ENCODE data around the gene ZNF214. TPM values are rescaled to one million over a fixed set of nuclear protein-coding genes. Genes with fewer than 3 reads are reported as not detected.

Gene ZNF214
- polyA plus RNA-seq (2013), result 1.2 TPM

DNA sequence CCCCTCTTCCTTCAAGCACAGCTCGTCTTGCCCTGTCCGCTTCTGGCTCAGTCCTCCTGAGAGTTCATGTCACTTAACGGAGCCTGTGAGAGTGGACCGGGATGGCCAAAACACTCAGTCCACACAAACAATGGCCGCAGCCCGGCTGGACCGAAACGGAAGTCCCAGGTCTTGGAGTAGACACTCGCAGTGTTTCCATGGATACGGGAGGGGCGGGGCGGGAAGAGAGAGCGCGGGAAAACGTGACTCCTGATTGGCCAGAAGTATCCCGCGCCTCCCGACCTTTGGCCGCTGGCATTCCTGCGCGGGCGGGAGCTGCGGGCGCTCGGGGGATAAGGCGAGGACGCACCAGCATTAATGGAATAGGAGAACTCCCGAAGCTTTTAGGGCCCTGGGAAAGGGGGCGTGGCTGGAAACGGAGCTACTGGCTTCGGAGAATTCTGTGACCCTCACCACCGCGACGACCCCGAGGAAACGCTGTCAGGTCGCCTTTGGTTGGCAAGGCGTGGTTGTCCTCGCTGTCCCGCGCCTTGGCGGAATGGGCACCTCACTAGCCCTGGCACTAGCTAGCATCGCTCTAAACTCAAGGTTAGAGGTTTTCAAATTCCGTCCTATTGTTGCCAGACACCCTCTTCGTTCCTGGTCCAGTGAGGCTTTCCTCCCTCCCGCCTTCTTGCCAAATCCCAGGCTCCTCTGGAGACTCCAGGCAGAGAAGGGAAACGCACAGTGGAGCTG is at the start of gene ZNF214, which contains the start of gene NLRP14:
TSS of gene ZNF214 (minus strand) at position 164 of the 735 bp plus-strand sequence. CDS start 17,511 bp downstream, outside the sequence.
TSS of gene NLRP14 (plus strand) at position 297 of the 735 bp plus-strand sequence. CDS start 18,108 bp downstream, outside the sequence.
- H3K27ac ChIP-seq (ENCODE audit: insufficient read depth in 1 of 2, low read depth in 1 of 2, low read length in 2 of 2, poor library complexity in 1 of 2, severe bottlenecking in 2 of 2), result no peak within 1 kb of the TSS
- POLR2A ChIA-PET, result no interaction called here

GRCh38 chr11:7062534-7062933 is 42.4 kb upstream of the ZNF214 start:
- Histone ChIP-seq H3K4me1 (ENCODE audit: control extremely low read depth in 1 of 4, control insufficient read depth in 4 of 4, insufficient read depth in 4 of 4, low read length in 3 of 4) (no peaks in the 10 kb centered on the region), H3K27me3 (replicated peaks in 2 of 5; ENCODE audit: control insufficient read depth in 4 of 5, insufficient read depth in 5 of 5, low read length in 4 of 5) (no peaks in the 10 kb centered on the region), H3K9me3 (ENCODE audit: control extremely low read depth in 1 of 5, control insufficient read depth in 4 of 5, insufficient read depth in 2 of 5, low read depth in 1 of 5, low read length in 4 of 5) (no peaks in the 10 kb centered on the region), H3K4me3 (ENCODE audit: control insufficient read depth in 1 of 7, extremely low read depth in 1 of 7, insufficient read depth in 4 of 7, low read depth in 2 of 7, low read length in 6 of 7) (no peak overlapping the region), H3K27ac (ENCODE audit: insufficient read depth in 1 of 2, low read depth in 1 of 2, low read length in 2 of 2, poor library complexity in 1 of 2, severe bottlenecking in 2 of 2) (no peak overlapping the region), H3K36me3 (ENCODE audit: control insufficient read depth in 4 of 4, insufficient read depth in 4 of 4, low read length in 3 of 4) (no peaks in the 10 kb centered on the region)
- DNase-seq, result no peak
- ChIA-PET POLR2A (no interaction called here), CTCF (no interaction called here)
- WGBS (ENCODE audit: insufficient coverage), result no CpG with 5 or more reads among the region's 2 CpGs

More for the DNA sequence above, at the start of gene ZNF214, which contains the start of gene NLRP14:
- WGBS (ENCODE audit: insufficient coverage), result 4% methylated on average over 43 of the region's 47 CpGs
- peak; percentile 31 to 53 (median 48) for DNase-seq
- Histone ChIP-seq H3K9me3 (ENCODE audit: control extremely low read depth in 1 of 5, control insufficient read depth in 4 of 5, insufficient read depth in 2 of 5, low read depth in 1 of 5, low read length in 4 of 5) (peaks cover 0 to 3% (median 0%) of the 10 kb centered on the region in 5 experiments), H3K4me3 (ENCODE audit: control insufficient read depth in 1 of 7, extremely low read depth in 1 of 7, insufficient read depth in 4 of 7, low read depth in 2 of 7, low read length in 6 of 7) (peak within 1 kb of the TSS in 6 of 7 experiments; percentile 65 to 92 (median 72)), H3K27me3 (replicated peaks in 2 of 5; ENCODE audit: control insufficient read depth in 4 of 5, insufficient read depth in 5 of 5, low read length in 4 of 5) (peaks cover 0 to 8% (median 0%) of the 10 kb centered on the region in 5 experiments), H3K36me3 (ENCODE audit: control insufficient read depth in 4 of 4, insufficient read depth in 4 of 4, low read length in 3 of 4) (no peaks in the 10 kb centered on the region), H3K4me1 (ENCODE audit: control extremely low read depth in 1 of 4, control insufficient read depth in 4 of 4, insufficient read depth in 4 of 4, low read length in 3 of 4) (peaks cover 2 to 17% (median 10%) of the 10 kb centered on the region in 4 experiments)
- CTCF ChIA-PET, result no interaction called here

DNA sequence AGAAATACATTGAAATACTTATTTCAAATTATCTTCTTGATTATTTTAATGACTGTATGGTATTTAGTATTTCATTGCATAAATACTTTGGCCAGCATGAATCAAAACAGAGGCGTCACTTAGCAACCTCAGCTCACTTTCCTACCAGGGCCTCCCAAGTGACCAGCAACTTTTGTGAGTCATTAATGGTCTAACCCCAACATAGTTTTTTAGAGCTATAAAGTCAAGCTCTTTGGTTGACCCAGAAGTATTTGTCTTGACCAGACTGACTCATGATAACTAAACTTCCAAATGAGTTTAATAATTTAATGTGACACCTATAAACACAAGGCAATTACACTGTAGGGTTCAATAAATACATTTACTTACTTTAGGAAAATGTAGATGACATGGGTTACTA is 40.7 kb upstream of the ZNF214 start:
- H3K27ac ChIP-seq (ENCODE audit: insufficient read depth in 1 of 2, low read depth in 1 of 2, low read length in 2 of 2, poor library complexity in 1 of 2, severe bottlenecking in 2 of 2), result no peak overlapping the region
- no peak overlapping the region for H3K4me3 ChIP-seq (ENCODE audit: control insufficient read depth in 1 of 7, extremely low read depth in 1 of 7, insufficient read depth in 4 of 7, low read depth in 2 of 7, low read length in 6 of 7)
- no CpG with 5 or more reads among the region's 1 CpG for WGBS (ENCODE audit: insufficient coverage)
- H3K9me3 ChIP-seq (ENCODE audit: control extremely low read depth in 1 of 5, control insufficient read depth in 4 of 5, insufficient read depth in 2 of 5, low read depth in 1 of 5, low read length in 4 of 5), result no peaks in the 10 kb centered on the region
- H3K27me3 ChIP-seq (replicated peaks in 2 of 5; ENCODE audit: control insufficient read depth in 4 of 5, insufficient read depth in 5 of 5, low read length in 4 of 5), result no peaks in the 10 kb centered on the region
- H3K36me3 ChIP-seq (ENCODE audit: control insufficient read depth in 4 of 4, insufficient read depth in 4 of 4, low read length in 3 of 4), result no peaks in the 10 kb centered on the region
- ChIA-PET POLR2A (no interaction called here), CTCF (interaction anchor here (0.8 kb wide), 1 partner anchor 332 kb away, joined by 3 read pairs; no protein-coding TSS in a partner anchor)
- H3K4me1 ChIP-seq (ENCODE audit: control extremely low read depth in 1 of 4, control insufficient read depth in 4 of 4, insufficient read depth in 4 of 4, low read length in 3 of 4), result no peaks in the 10 kb centered on the region
- no peak for DNase-seq

GRCh38 chr11:7057641-7058040 is 37.5 kb upstream of the ZNF214 start:
- WGBS (ENCODE audit: insufficient coverage), result 90% methylated on average over 1 of the region's 2 CpGs
- no peak overlapping the region for H3K27ac ChIP-seq (ENCODE audit: insufficient read depth in 1 of 2, low read depth in 1 of 2, low read length in 2 of 2, poor library complexity in 1 of 2, severe bottlenecking in 2 of 2)

DNA sequence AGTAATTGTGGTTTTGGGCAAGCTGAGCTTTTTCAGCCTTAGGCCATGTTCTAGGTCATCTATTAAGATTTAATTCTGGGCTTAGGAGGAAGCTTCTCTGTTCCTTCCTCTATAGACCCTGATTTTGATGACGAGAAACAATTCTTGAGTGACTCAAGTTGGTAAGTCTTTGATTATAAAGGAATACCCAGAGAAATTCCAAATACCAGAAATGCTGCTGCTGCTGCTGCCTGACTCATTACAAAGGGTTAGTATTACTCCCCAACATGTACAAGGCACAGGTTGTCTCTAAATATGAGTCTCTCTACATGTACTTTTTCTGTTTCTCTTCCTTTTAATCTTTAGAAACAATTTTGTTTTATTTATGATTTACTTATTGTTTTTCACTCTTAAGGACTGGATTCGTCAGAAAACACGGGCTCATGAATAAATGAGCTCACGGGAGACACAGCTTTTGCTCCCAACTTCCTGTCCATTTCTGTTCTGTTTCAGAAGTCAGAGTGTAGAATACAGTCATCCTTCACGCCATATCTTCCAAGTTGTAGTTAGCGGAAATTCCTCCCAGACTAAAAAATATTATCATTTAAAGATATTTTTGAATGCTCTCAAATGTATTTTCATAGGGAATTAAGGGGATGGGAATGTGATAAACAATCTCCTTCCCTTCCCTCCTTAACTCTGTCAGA is 36.8 kb upstream of the ZNF214 start:
- Histone ChIP-seq H3K9me3 (ENCODE audit: control extremely low read depth in 1 of 5, control insufficient read depth in 4 of 5, insufficient read depth in 2 of 5, low read depth in 1 of 5, low read length in 4 of 5) (no peaks in the 10 kb centered on the region), H3K36me3 (ENCODE audit: control insufficient read depth in 4 of 4, insufficient read depth in 4 of 4, low read length in 3 of 4) (no peaks in the 10 kb centered on the region), H3K27ac (ENCODE audit: insufficient read depth in 1 of 2, low read depth in 1 of 2, low read length in 2 of 2, poor library complexity in 1 of 2, severe bottlenecking in 2 of 2) (no peak overlapping the region), H3K27me3 (replicated peaks in 2 of 5; ENCODE audit: control insufficient read depth in 4 of 5, insufficient read depth in 5 of 5, low read length in 4 of 5) (no peaks in the 10 kb centered on the region), H3K4me1 (ENCODE audit: control extremely low read depth in 1 of 4, control insufficient read depth in 4 of 4, insufficient read depth in 4 of 4, low read length in 3 of 4) (no peaks in the 10 kb centered on the region), H3K4me3 (ENCODE audit: control insufficient read depth in 1 of 7, extremely low read depth in 1 of 7, insufficient read depth in 4 of 7, low read depth in 2 of 7, low read length in 6 of 7) (no peak overlapping the region)
- POLR2A ChIA-PET, result no interaction called here
- 100% methylated on average over 2 of the region's 6 CpGs for WGBS (ENCODE audit: insufficient coverage)
- CTCF ChIA-PET, result interaction anchor here (1.0 kb wide), 1 partner anchor 11 kb away, joined by 3 read pairs; no protein-coding TSS in a partner anchor
- DNase-seq, result no peak

More at GRCh38 chr11:7057641-7058040, 37.5 kb upstream of the ZNF214 start:
- no peak for DNase-seq
- Histone ChIP-seq H3K4me1 (ENCODE audit: control extremely low read depth in 1 of 4, control insufficient read depth in 4 of 4, insufficient read depth in 4 of 4, low read length in 3 of 4) (no peaks in the 10 kb centered on the region), H3K36me3 (ENCODE audit: control insufficient read depth in 4 of 4, insufficient read depth in 4 of 4, low read length in 3 of 4) (no peaks in the 10 kb centered on the region), H3K4me3 (ENCODE audit: control insufficient read depth in 1 of 7, extremely low read depth in 1 of 7, insufficient read depth in 4 of 7, low read depth in 2 of 7, low read length in 6 of 7) (no peak overlapping the region), H3K9me3 (ENCODE audit: control extremely low read depth in 1 of 5, control insufficient read depth in 4 of 5, insufficient read depth in 2 of 5, low read depth in 1 of 5, low read length in 4 of 5) (no peaks in the 10 kb centered on the region), H3K27me3 (replicated peaks in 2 of 5; ENCODE audit: control insufficient read depth in 4 of 5, insufficient read depth in 5 of 5, low read length in 4 of 5) (no peaks in the 10 kb centered on the region)
- ChIA-PET CTCF (interaction anchor here (1.0 kb wide), 1 partner anchor 11 kb away, joined by 3 read pairs; no protein-coding TSS in a partner anchor), POLR2A (no interaction called here)

GRCh38 chr11:7050191-7050590 is 30.0 kb upstream of the ZNF214 start:
- Histone ChIP-seq H3K36me3 (ENCODE audit: control insufficient read depth in 4 of 4, insufficient read depth in 4 of 4, low read length in 3 of 4) (no peaks in the 10 kb centered on the region), H3K9me3 (ENCODE audit: control extremely low read depth in 1 of 5, control insufficient read depth in 4 of 5, insufficient read depth in 2 of 5, low read depth in 1 of 5, low read length in 4 of 5) (no peaks in the 10 kb centered on the region), H3K27ac (ENCODE audit: insufficient read depth in 1 of 2, low read depth in 1 of 2, low read length in 2 of 2, poor library complexity in 1 of 2, severe bottlenecking in 2 of 2) (no peak overlapping the region), H3K27me3 (replicated peaks in 2 of 5; ENCODE audit: control insufficient read depth in 4 of 5, insufficient read depth in 5 of 5, low read length in 4 of 5) (no peaks in the 10 kb centered on the region), H3K4me3 (ENCODE audit: control insufficient read depth in 1 of 7, extremely low read depth in 1 of 7, insufficient read depth in 4 of 7, low read depth in 2 of 7, low read length in 6 of 7) (no peak overlapping the region), H3K4me1 (ENCODE audit: control extremely low read depth in 1 of 4, control insufficient read depth in 4 of 4, insufficient read depth in 4 of 4, low read length in 3 of 4) (no peaks in the 10 kb centered on the region)
- no peak for DNase-seq
- CTCF ChIA-PET, result no interaction called here
- POLR2A ChIA-PET, result no interaction called here
- WGBS (ENCODE audit: insufficient coverage), result 100% methylated on average over 1 of the region's 1 CpG
